ENCODE measurements around the gene PTS. TPM values are rescaled to one million over a fixed set of nuclear protein-coding genes. Genes with fewer than 3 reads are reported as not detected.

Gene PTS
- total RNA-seq, 1 experiment from 2014 or later, result 59.4 TPM

GRCh38 chr11:112247201-112247600 lies 21.0 kb downstream of the PTS start:
- in situ Hi-C loops (cut with HindIII; ENCODE audit: low pct_unique_long_range_greater_than_20kb, low sequenced_read_pairs), result no loop called here
- DNase-seq (ENCODE audit: low read depth, low spot score), result no peak

GRCh38 chr11:112248201-112248600 lies 22.0 kb downstream of the PTS start:
- no peak for DNase-seq (ENCODE audit: low read depth, low spot score)
- in situ Hi-C loops (cut with HindIII; ENCODE audit: low pct_unique_long_range_greater_than_20kb, low sequenced_read_pairs), result no loop called here

- in situ Hi-C loops (cut with HindIII; ENCODE audit: low pct_unique_long_range_greater_than_20kb, low sequenced_read_pairs), result no loop called here
- no peak for DNase-seq (ENCODE audit: low read depth, low spot score)
Measured at GRCh38 chr11:112249871-112250610, 23.8 kb downstream of the PTS start.

GRCh38 chr11:112253605-112254242 lies 27.5 kb downstream of the PTS start:
- DNase-seq (ENCODE audit: low read depth, low spot score), result no peak
- in situ Hi-C loops (cut with HindIII; ENCODE audit: low pct_unique_long_range_greater_than_20kb, low sequenced_read_pairs), result no loop called here

GRCh38 chr11:112255067-112255720 lies 29.0 kb downstream of the PTS start:
- in situ Hi-C loops (cut with HindIII; ENCODE audit: low pct_unique_long_range_greater_than_20kb, low sequenced_read_pairs), result no loop called here
- peak; percentile 36 for DNase-seq (ENCODE audit: low read depth, low spot score)

GRCh38 chr11:112260490-112260889 lies 34.3 kb downstream of the PTS start, which contains the start of gene PLET1:
PLET1 (minus strand) TSS chr11:112260860; CDS start chr11:112260589, 271 bp downstream.
- DNase-seq (ENCODE audit: low read depth, low spot score), result no peak
- in situ Hi-C loops (cut with HindIII; ENCODE audit: low pct_unique_long_range_greater_than_20kb, low sequenced_read_pairs), result no loop called here

- in situ Hi-C loops (cut with HindIII; ENCODE audit: low pct_unique_long_range_greater_than_20kb, low sequenced_read_pairs), result no loop called here
- no peak for DNase-seq (ENCODE audit: low read depth, low spot score)
Measured at GRCh38 chr11:112265659-112266409, 39.6 kb downstream of the PTS start.

- no peak for DNase-seq (ENCODE audit: low read depth, low spot score)
- in situ Hi-C loops (cut with HindIII; ENCODE audit: low pct_unique_long_range_greater_than_20kb, low sequenced_read_pairs), result no loop called here
Measured at GRCh38 chr11:112266410-112266778, 40.2 kb downstream of the PTS start.

GRCh38 chr11:112267188-112267591 lies 41.0 kb downstream of the PTS start:
- DNase-seq (ENCODE audit: low read depth, low spot score), result no peak
- in situ Hi-C loops (cut with HindIII; ENCODE audit: low pct_unique_long_range_greater_than_20kb, low sequenced_read_pairs), result no loop called here

- in situ Hi-C loops (cut with HindIII; ENCODE audit: low pct_unique_long_range_greater_than_20kb, low sequenced_read_pairs), result no loop called here
Measured at GRCh38 chr11:112268406-112268805, 42.2 kb downstream of the PTS start.

GRCh38 chr11:112269139-112269538 lies 42.9 kb downstream of the PTS start:
- in situ Hi-C loops (cut with HindIII; ENCODE audit: low pct_unique_long_range_greater_than_20kb, low sequenced_read_pairs), result no loop called here
- no peak for DNase-seq (ENCODE audit: low read depth, low spot score)

More at GRCh38 chr11:112268406-112268805, 42.2 kb downstream of the PTS start:
- DNase-seq (ENCODE audit: low read depth, low spot score), result no peak

- no peak for DNase-seq (ENCODE audit: low read depth, low spot score)
- in situ Hi-C loops (cut with HindIII; ENCODE audit: low pct_unique_long_range_greater_than_20kb, low sequenced_read_pairs), result no loop called here
Measured at GRCh38 chr11:112270551-112271180, 44.4 kb downstream of the PTS start.

- in situ Hi-C loops (cut with HindIII; ENCODE audit: low pct_unique_long_range_greater_than_20kb, low sequenced_read_pairs), result no loop called here
- DNase-seq (ENCODE audit: low read depth, low spot score), result no peak
Measured at GRCh38 chr11:112271242-112271641, 45.0 kb downstream of the PTS start.

- in situ Hi-C loops (cut with HindIII; ENCODE audit: low pct_unique_long_range_greater_than_20kb, low sequenced_read_pairs), result no loop called here
Measured at GRCh38 chr11:112273066-112273465, 46.8 kb downstream of the PTS start.

GRCh38 chr11:112274007-112274783 lies 48.0 kb downstream of the PTS start:
- in situ Hi-C loops (cut with HindIII; ENCODE audit: low pct_unique_long_range_greater_than_20kb, low sequenced_read_pairs), result no loop called here

More at GRCh38 chr11:112273066-112273465, 46.8 kb downstream of the PTS start:
- DNase-seq (ENCODE audit: low read depth, low spot score), result no peak

GRCh38 chr11:112277029-112277428 lies 50.8 kb downstream of the PTS start:
- DNase-seq (ENCODE audit: low read depth, low spot score), result no peak
- in situ Hi-C loops (cut with HindIII; ENCODE audit: low pct_unique_long_range_greater_than_20kb, low sequenced_read_pairs), result no loop called here

More at GRCh38 chr11:112274007-112274783, 48.0 kb downstream of the PTS start:
- DNase-seq (ENCODE audit: low read depth, low spot score), result no peak

GRCh38 chr11:112277941-112278340 lies 51.7 kb downstream of the PTS start:
- in situ Hi-C loops (cut with HindIII; ENCODE audit: low pct_unique_long_range_greater_than_20kb, low sequenced_read_pairs), result no loop called here

More at GRCh38 chr11:112277941-112278340, 51.7 kb downstream of the PTS start:
- DNase-seq (ENCODE audit: low read depth, low spot score), result peak; percentile 71

Data from SK-MEL-5 (cell line).